ENCODE data around the gene XRCC5.

Gene XRCC5

DNA sequence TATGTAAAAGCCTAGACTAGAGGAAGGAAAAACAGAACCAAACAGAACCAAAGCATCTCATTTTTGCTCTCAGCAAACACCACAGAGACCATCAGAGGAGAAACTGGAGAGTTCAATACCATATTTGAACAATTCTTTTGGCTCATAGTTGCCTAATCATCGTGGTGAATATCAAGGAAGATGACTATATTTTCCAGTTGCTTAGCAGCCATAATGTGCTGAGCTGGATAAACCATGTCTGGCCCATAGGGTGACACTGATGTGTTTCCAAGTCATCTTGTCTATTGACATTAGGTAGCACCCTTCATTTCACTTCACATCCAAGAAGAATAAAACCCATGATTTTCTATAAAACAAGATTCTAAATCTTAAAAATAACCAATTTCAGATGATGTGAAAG is 5.9 kb upstream of the XRCC5 start:
- H3K27me3 ChIP-seq (replicated peaks; ENCODE audit: control insufficient read depth, insufficient read depth, low read length), result no peaks in the 10 kb centered on the region
- no peaks in the 10 kb centered on the region for H3K36me3 ChIP-seq (ENCODE audit: control insufficient read depth, insufficient read depth, low read length)
- DNase-seq (ENCODE audit: extremely low read depth, insufficient read length), result no peak
- no peak for TF ChIP-seq CTCF (IDR thresholded peaks at IDR 0.05; ENCODE audit: insufficient read depth, low read length, poor library complexity, severe bottlenecking)
- H3K4me3 ChIP-seq (replicated peaks; ENCODE audit: low read depth, low read length), result no peak overlapping the region

GRCh38 chr2:216104691-216105090 is 4.5 kb upstream of the XRCC5 start:
- Histone ChIP-seq H3K36me3 (ENCODE audit: control insufficient read depth, insufficient read depth, low read length) (no peaks in the 10 kb centered on the region), H3K4me3 (replicated peaks; ENCODE audit: low read depth, low read length) (no peak overlapping the region), H3K27me3 (replicated peaks; ENCODE audit: control insufficient read depth, insufficient read depth, low read length) (no peaks in the 10 kb centered on the region)
- no peak for DNase-seq (ENCODE audit: extremely low read depth, insufficient read length)
- TF ChIP-seq CTCF (IDR thresholded peaks at IDR 0.05; ENCODE audit: insufficient read depth, low read length, poor library complexity, severe bottlenecking), result no peak

DNA sequence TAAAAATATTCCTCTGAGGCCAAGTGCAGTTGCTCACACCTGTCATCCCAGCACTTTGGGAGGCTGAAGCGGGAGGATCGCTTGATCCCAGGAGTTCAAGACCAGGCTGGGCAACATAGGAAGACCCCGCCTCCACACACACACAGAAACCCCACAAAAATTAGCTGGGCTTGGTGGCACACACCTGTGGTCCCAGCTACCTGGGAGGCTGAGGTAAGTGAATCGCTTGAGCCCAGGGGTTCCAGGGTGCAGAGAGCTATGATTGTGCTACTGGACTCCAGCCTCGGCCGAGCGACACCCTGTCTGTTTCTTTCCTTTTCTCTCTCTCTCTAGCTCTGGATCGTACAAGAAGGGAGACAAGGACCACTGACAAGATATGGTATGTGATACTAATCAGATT is 1.8 kb upstream of the XRCC5 start:
- Histone ChIP-seq H3K36me3 (ENCODE audit: control insufficient read depth, insufficient read depth, low read length) (peaks cover 4% of the 10 kb centered on the region), H3K27me3 (replicated peaks; ENCODE audit: control insufficient read depth, insufficient read depth, low read length) (no peaks in the 10 kb centered on the region), H3K4me3 (replicated peaks; ENCODE audit: low read depth, low read length) (no peak overlapping the region)
- no peak for DNase-seq (ENCODE audit: extremely low read depth, insufficient read length)
- TF ChIP-seq CTCF (IDR thresholded peaks at IDR 0.05; ENCODE audit: insufficient read depth, low read length, poor library complexity, severe bottlenecking), result no peak

DNA sequence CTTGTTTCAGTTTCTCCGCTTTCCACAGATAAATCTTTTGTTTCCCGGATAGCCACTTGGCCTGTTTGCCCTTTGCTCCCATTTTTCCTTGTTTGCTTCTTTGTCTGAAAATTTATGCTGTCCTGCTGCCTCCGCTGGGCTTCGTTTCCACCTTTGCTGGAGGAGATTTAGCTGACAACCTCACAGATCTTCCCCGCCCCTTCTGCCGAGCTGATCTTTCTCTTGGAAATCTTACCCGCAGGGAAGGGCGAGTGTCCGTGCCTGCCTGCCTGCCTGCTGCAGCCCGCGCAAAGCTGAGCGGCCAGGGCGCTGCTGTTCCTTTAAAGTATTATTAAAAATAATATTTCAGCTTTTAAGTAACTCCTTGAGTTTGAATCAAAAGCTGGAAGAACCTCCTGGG is 1.4 kb upstream of the XRCC5 start:
- H3K27me3 ChIP-seq (replicated peaks; ENCODE audit: control insufficient read depth, insufficient read depth, low read length), result no peaks in the 10 kb centered on the region
- H3K4me3 ChIP-seq (replicated peaks; ENCODE audit: low read depth, low read length), result no peak overlapping the region
- no peak for TF ChIP-seq CTCF (IDR thresholded peaks at IDR 0.05; ENCODE audit: insufficient read depth, low read length, poor library complexity, severe bottlenecking)
- no peak for DNase-seq (ENCODE audit: extremely low read depth, insufficient read length)
- H3K36me3 ChIP-seq (ENCODE audit: control insufficient read depth, insufficient read depth, low read length), result peaks cover 5% of the 10 kb centered on the region

GRCh38 chr2:216108310-216108966 is 710 bp upstream of the XRCC5 start:
- no peak for DNase-seq (ENCODE audit: extremely low read depth, insufficient read length)
- TF ChIP-seq CTCF (IDR thresholded peaks at IDR 0.05; ENCODE audit: insufficient read depth, low read length, poor library complexity, severe bottlenecking), result no peak
- H3K36me3 ChIP-seq (ENCODE audit: control insufficient read depth, insufficient read depth, low read length), result peaks cover 5% of the 10 kb centered on the region
- no peaks in the 10 kb centered on the region for H3K27me3 ChIP-seq (replicated peaks; ENCODE audit: control insufficient read depth, insufficient read depth, low read length)
- peak overlapping the region; percentile 53 for H3K4me3 ChIP-seq (replicated peaks; ENCODE audit: low read depth, low read length)

Data from GM06990 (cell line).